C4-2B (cell line): ENCODE measurements around the gene SNX8.
"Not testable (repeated sequence)": the region's sequence is repeated elsewhere in the genome, so short reads cannot be mapped to it uniquely, and the experiment has no call there.

Experiments used
- H3K27ac ChIP-seq: fragments of 450-650 bp; 2 replicates; pipeline ENCODE4 v1.5.1; 2017
- CTCF ChIP-seq: fragments of 450-650 bp; conservative IDR thresholded peaks from 2 replicates; pipeline ENCODE4 v1.5.1; 2017; ENCODE audit warnings: mild to moderate bottlenecking
- ZFX ChIP-seq: fragments of 450-650 bp; IDR thresholded peaks from 2 replicates; pipeline ENCODE4 v1.6.1; 2017

SNX8 gene

DNA sequence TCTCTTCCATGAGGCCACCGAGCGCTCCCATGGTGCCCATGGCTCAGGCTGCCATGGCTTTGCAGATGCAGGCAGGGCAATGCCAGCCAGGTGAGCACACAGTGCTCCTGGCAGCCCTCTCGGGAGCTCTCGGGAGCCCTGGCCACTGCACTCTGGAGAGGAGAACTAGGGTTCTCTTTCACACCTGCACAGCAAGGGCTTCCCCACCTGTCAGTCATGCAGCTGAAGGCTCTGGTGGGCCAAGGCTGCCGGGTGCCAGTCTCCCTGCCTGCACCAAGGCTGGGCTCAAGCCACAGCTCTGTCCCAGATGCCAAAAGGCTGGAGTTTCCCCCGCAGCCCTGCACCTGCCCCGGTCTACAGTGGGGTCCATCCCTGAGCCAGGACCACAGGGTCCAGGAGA lies 39.6 kb downstream of the SNX8 start:
- no peak overlapping the region for H3K27ac ChIP-seq
- no peak for TF ChIP-seq ZFX
- no peak for TF ChIP-seq CTCF

GRCh38 chr7:2273866-2274265 lies 40.4 kb downstream of the SNX8 start:
- H3K27ac ChIP-seq, result no peak overlapping the region
- TF ChIP-seq ZFX, result no peak
- no peak for TF ChIP-seq CTCF

DNA sequence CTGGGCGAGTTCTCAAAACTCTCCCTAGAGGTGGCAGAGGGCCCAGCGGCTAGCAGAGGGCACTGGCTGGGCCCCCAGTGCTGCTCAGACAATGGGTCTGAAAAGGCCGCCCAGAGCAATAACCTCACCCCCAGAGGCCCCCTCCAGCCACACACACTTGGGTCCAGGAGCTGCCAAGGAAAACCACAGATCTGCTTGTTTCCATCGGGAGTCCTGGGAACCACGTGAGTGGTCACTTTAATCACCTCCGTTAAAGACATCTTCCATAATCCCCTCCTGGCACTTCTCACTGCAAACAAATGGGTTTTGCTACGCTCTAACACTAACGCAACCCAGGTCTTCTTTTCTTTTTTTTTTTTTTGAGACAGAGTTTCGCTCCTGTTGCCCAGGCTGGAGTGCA lies 42.2 kb downstream of the SNX8 start:
- H3K27ac ChIP-seq, result no peak overlapping the region
- TF ChIP-seq ZFX (no peak), CTCF (no peak)

- TF ChIP-seq ZFX, result no peak
- no peak for TF ChIP-seq CTCF
These were observed 42.8 kb downstream of the SNX8 start for GRCh38 chr7:2271273-2272026.

DNA sequence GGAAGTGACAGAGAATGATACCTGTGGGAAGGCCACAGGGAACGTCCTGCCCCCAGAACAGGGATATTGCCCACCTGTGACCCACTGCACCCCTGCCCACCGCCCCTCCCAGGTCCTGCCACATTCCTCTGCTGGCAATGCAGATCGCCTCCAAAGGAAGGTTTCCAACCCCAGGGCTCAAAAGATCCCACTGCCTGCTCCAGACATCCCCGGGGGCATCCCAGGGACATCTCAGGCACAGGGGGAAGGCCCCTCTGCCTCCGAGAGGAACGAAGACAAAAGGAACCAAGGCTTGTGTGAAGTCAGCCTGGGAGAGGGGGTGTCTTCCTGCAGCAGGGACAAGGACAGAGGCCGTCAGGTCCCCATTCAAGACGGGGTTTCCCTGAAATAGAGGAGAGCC lies 43.7 kb downstream of the SNX8 start:
- no peak overlapping the region for H3K27ac ChIP-seq
- no peak for TF ChIP-seq CTCF
- TF ChIP-seq ZFX, result no peak

More at GRCh38 chr7:2271273-2272026, 42.8 kb downstream of the SNX8 start:
- H3K27ac ChIP-seq, result no peak overlapping the region

GRCh38 chr7:2269991-2270460 lies 44.2 kb downstream of the SNX8 start:
- TF ChIP-seq ZFX (no peak), CTCF (no peak)
- H3K27ac ChIP-seq, result no peak overlapping the region

DNA sequence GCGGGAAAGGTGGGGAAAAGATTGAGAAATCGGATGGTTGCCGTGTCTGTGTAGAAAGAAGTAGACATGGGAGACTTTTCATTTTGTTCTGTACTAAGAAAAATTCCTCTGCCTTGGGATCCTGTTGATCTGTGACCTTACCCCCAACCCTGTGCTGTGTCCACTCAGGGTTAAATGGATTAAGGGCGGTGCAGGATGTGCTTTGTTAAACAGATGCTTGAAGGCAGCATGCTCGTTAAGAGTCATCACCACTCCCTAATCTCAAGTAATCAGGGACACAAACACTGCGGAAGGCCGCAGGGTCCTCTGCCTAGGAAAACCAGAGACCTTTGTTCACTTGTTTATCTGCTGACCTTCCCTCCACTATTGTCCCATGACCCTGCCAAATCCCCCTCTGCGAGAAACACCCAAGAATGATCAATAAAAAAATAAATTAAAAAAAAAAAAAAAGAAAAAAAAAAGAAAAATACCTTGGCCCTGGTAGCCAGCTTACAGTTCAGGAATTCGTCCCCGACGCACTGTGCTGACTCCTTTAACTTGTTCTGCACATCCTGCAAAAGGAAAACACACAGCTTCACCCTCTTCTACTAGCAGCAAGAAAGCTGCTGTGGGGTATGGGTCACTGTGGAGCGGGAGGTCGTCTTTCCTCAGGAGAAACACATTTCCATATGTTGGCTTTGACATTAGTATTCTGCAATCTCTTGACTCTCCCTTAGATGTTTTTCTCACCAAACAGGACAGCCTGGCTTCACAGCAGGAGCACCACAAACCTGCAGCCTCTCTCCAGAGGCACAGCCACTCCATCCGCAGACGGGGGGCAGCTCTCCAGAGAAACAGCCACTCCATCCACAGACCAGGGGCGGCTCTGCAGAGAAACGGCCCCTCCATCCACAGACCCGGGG lies 44.9 kb downstream of the SNX8 start:
- H3K27ac ChIP-seq, result not testable (repeated sequence)
